Spleen (tissue), 11 donors: ENCODE data around the gene SLF1. TPM values are rescaled to one million over a fixed set of nuclear protein-coding genes. Genes with fewer than 3 reads are reported as not detected.

Source experiments
- DNase-seq: peaks from one replicate; pipeline ENCODE4 v3.0.0-alpha.2; 2020
- H3K27ac ChIP-seq, 8 donors: fragments of 200-600 bp; sonication (generic) in 7 of 8; 1 replicate in 4 of 8; 2 replicates in 4 of 8; pipeline versions ENCODE4 v1.5.0 to v1.8.0; 2016 to 2021; ENCODE audit warnings: inconsistent platforms in 4 of 8, mild to moderate bottlenecking in 4 of 8, moderate library complexity in 1 of 8
- H3K27me3 ChIP-seq, 7 donors: fragments of 200-600 bp; sonication (generic) in 6 of 7; replicated peaks in 1 of 7; 1 replicate in 4 of 7; 2 replicates in 3 of 7; pipeline versions ENCODE4 v1.5.0 to v1.8.0; 2016 to 2021; ENCODE audit warnings: inconsistent platforms in 3 of 7, mild to moderate bottlenecking in 1 of 7
- H3K36me3 ChIP-seq, 6 donors: fragments of 200-600 bp; sonication (generic) in 5 of 6; 1 replicate in 4 of 6; 2 replicates in 2 of 6; pipeline versions ENCODE4 v1.5.0 to v1.8.0; 2016 to 2021; ENCODE audit warnings: inconsistent platforms in 2 of 6
- H3K4me1 ChIP-seq, 6 donors: fragments of 200-600 bp; sonication (generic) in 5 of 6; 1 replicate in 3 of 6; 2 replicates in 3 of 6; pipeline versions ENCODE4 v1.5.0 to v1.8.0; 2016 to 2021; ENCODE audit warnings: inconsistent platforms in 3 of 6
- H3K4me3 ChIP-seq, 8 donors: fragments of 200-600 bp; sonication (generic) in 7 of 8; 1 replicate in 4 of 8; 2 replicates in 4 of 8; pipeline versions ENCODE4 v1.5.0 to v1.8.0; 2016 to 2021; ENCODE audit warnings: inconsistent platforms in 4 of 8, mild to moderate bottlenecking in 4 of 8, moderate library complexity in 2 of 8
- H3K9me3 ChIP-seq, 8 donors: fragments of 200-600 bp; sonication (generic) in 7 of 8; 1 replicate in 4 of 8; 2 replicates in 4 of 8; pipeline versions ENCODE4 v1.5.0 to v1.8.0; 2016 to 2021; ENCODE audit warnings: inconsistent platforms in 4 of 8
- POLR2A ChIP-seq, 3 donors: fragments of 450-650 bp; IDR thresholded peaks; one replicate each; pipeline ENCODE4 v1.5.1; 2017; ENCODE audit warnings: antibody characterized with exemption in 3 of 3, mild to moderate bottlenecking in 1 of 3
- POLR2AphosphoS5 ChIP-seq, 3 donors: sonication (generic); formaldehyde crosslinking; IDR thresholded peaks; one replicate each; pipeline ENCODE4 v1.5.1; 2017; ENCODE audit warnings: antibody characterized with exemption in 3 of 3
- WGBS, 5 donors: extraction: QIAGEN DNeasy Blood & Tissue Kit in 3 of 5; methylation state at CpG; one replicate each; pipeline versions ENCODE4 v1.1.5 to v1.1.7; 2013 to 2018; 5-methylcytosine and 5-hydroxymethylcytosine counted together
- intact Hi-C: fragments of 100-400 bp; cut with DNase I; formaldehyde crosslinking; loops from one replicate; pipeline ENCODE4 v1.15.0; 2023; ENCODE audit warnings: low total_unique reads
- polyA plus RNA-seq, 3 donors: library from polyadenylated mRNA; stranded (reverse); fragments of 200-250 nt; gene quantifications; one replicate each; pipeline ENCODE4 v1.2.1, GENCODE V29; 2013
- total RNA-seq, 7 donors: library from RNA; depleted of rRNA in 3 of 7; stranded (reverse); fragments of >200 nt in 3 of 7; fragmentation: NEBNext Ultra II Directional in 4 of 7; extraction: Animal tissue kit (Norgen Biotek cat#: 25700) in 4 of 7; gene quantifications; one replicate each; pipeline versions ENCODE4 v1.1.0 to v1.2.1, GENCODE V29; 2016 to 2021
- TF ChIP-seq, protein P1 (sequence below), 11 experiments: fragments of 200-600 bp in 7 of 11; fragments of 450-650 bp in 4 of 11; sonication (generic) in 4 of 11; IDR thresholded peaks in 8 of 11; conservative IDR thresholded peaks in 3 of 11; 1 replicate in 7 of 11; 2 replicates in 4 of 11; pipeline versions ENCODE4 v1.4.0 to v1.8.0; 2016 to 2021; ENCODE audit warnings: antibody characterized with exemption in 11 of 11, inconsistent platforms in 4 of 11, mild to moderate bottlenecking in 1 of 11
- donor health status: healthy with polysubstance abuse.
- donor health status: DM: no; HTN: no; CAD: no; lungs with moderate emphysema.
- donor health status: DM: no; HTN: no; CAD: no.
- donor health status: Bipolar disorder and iron deficiency.
- donor health status: healthy.
- donor health status: DM: no; HTN: no; CAD: no.
- donor health status: DM: yes; HTN: yes; CAD: no.

SLF1 gene
- total and polyA plus RNA-seq, 10 donors: 5.0 to 18.7 (median 9.9) TPM

DNA sequence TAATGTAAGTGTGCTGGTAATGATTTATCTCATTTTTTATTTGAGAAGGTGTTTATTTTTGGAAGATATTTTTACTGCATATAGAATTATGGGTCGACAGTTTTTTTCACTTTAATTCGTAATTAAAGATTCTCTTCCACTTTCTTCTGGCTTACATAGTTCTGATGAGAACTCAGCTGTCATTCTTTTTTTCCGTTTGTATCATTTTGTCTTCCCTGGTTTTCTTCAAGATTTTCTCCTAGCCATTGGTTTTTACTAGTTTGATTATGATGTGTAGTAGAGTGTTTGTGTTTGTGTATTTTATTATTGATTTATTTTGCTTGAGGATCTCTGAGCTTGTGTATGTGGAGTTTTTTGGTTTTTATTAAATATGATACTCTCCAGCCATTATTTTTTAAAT is 21.7 kb downstream of the SLF1 start:
- TF ChIP-seq, protein P1, sequence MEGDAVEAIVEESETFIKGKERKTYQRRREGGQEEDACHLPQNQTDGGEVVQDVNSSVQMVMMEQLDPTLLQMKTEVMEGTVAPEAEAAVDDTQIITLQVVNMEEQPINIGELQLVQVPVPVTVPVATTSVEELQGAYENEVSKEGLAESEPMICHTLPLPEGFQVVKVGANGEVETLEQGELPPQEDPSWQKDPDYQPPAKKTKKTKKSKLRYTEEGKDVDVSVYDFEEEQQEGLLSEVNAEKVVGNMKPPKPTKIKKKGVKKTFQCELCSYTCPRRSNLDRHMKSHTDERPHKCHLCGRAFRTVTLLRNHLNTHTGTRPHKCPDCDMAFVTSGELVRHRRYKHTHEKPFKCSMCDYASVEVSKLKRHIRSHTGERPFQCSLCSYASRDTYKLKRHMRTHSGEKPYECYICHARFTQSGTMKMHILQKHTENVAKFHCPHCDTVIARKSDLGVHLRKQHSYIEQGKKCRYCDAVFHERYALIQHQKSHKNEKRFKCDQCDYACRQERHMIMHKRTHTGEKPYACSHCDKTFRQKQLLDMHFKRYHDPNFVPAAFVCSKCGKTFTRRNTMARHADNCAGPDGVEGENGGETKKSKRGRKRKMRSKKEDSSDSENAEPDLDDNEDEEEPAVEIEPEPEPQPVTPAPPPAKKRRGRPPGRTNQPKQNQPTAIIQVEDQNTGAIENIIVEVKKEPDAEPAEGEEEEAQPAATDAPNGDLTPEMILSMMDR (IDR thresholded peaks at IDR 0.05 in 8 of 11, conservative IDR thresholded peaks at IDR 0.05 in 3 of 11): no peak
- no peak for TF ChIP-seq POLR2A (IDR thresholded peaks at IDR 0.05)
- TF ChIP-seq POLR2AphosphoS5 (IDR thresholded peaks at IDR 0.05): no peak
- 96 to 98% (median 97%) methylated on average over 3 of the region's 3 CpGs for WGBS, 5 donors
- no peaks in the 10 kb centered on the region for H3K27me3 ChIP-seq
- H3K4me3 ChIP-seq: no peak overlapping the region
- intact Hi-C loops: no loop called here
- peaks cover 0 to 58% (median 29%) of the 10 kb centered on the region in 8 donors for H3K9me3 ChIP-seq
- peaks cover 0 to 91% (median 6%) of the 10 kb centered on the region in 6 donors for H3K36me3 ChIP-seq
- H3K27ac ChIP-seq: no peak overlapping the region
- no peak for DNase-seq
- H3K4me1 ChIP-seq: no peaks in the 10 kb centered on the region

DNA sequence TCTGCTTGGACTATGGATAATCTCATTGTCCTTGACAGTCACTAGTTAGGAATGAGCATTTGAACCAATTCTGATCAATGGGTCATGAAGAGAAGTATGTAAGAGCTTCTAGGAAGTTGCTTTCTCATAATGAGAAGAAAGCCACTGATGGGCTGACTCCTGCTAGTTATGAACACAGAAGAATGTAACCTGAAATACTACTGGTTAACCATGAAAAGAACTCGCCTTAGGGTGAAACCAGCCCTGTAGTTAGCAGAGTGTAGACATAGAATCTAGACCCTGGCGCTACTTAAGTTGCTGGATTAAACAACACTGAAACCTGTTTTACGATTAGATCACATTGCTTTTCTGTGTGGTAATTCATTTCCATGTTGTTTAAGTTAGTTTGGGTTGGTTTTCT is 26.6 kb downstream of the SLF1 start:
- Histone ChIP-seq H3K27ac (no peak overlapping the region), H3K4me3 (no peak overlapping the region), H3K36me3 (peaks cover 0 to 85% (median 2%) of the 10 kb centered on the region in 6 donors), H3K27me3 (no peaks in the 10 kb centered on the region), H3K4me1 (no peaks in the 10 kb centered on the region), H3K9me3 (peaks cover 0 to 14% (median 10%) of the 10 kb centered on the region in 8 donors)
- WGBS, 5 donors: 93 to 98% (median 96%) methylated on average over 3 of the region's 3 CpGs
- intact Hi-C loops: no loop called here
- no peak for TF ChIP-seq POLR2A (IDR thresholded peaks at IDR 0.05)
- no peak for TF ChIP-seq POLR2AphosphoS5 (IDR thresholded peaks at IDR 0.05)
- TF ChIP-seq, protein P1 (IDR thresholded peaks at IDR 0.05 in 8 of 11, conservative IDR thresholded peaks at IDR 0.05 in 3 of 11): no peak
- no peak for DNase-seq

DNA sequence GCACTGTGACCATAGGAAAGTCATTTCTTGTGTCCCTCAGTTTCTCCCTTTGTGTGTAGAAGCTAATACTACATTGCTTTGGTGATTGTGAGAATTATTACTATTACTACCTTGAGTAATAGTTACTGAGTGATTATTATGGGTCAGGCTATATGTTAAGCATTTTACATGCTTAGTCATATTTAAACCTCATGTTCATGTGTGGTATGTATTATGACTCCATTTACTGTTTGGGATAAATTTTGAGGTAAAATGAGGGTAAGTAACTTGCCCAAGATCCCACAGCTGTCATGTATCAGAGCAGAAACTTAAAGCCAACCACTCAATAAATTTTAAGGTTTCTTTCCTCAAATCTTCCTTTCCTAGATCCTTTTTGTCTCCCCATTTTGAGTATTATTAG is 28.3 kb downstream of the SLF1 start:
- TF ChIP-seq, protein P1 (IDR thresholded peaks at IDR 0.05 in 8 of 11, conservative IDR thresholded peaks at IDR 0.05 in 3 of 11): no peak
- no peak for TF ChIP-seq POLR2A (IDR thresholded peaks at IDR 0.05)
- no peak for TF ChIP-seq POLR2AphosphoS5 (IDR thresholded peaks at IDR 0.05)
- H3K9me3 ChIP-seq: no peaks in the 10 kb centered on the region
- intact Hi-C loops: no loop called here
- no peaks in the 10 kb centered on the region for H3K27me3 ChIP-seq
- no peak overlapping the region for H3K27ac ChIP-seq
- DNase-seq: no peak
- H3K36me3 ChIP-seq: peaks cover 0 to 77% (median 2%) of the 10 kb centered on the region in 6 donors
- H3K4me3 ChIP-seq: no peak overlapping the region
- H3K4me1 ChIP-seq: no peaks in the 10 kb centered on the region

DNA sequence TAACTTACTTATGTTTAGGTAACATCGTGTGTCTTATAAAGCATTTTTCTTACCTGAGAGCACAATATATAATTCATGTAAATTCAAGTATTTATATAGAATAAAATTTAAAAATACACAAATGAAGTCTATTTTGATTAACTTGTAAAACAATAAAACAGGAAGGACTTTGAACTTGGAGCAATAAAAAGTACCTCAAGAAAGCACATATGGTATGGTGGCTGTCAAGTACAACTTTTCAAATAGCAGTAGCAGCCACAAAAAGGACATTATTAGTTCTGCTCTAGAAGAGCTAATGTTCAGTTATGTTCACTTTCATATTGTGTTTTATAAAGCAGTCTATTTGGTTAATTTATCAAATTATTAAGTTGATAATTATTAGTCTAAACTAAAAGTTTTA is 31.4 kb downstream of the SLF1 start:
- H3K27me3 ChIP-seq: no peaks in the 10 kb centered on the region
- DNase-seq: no peak
- H3K27ac ChIP-seq: no peak overlapping the region
- no peaks in the 10 kb centered on the region for H3K4me1 ChIP-seq
- intact Hi-C loops: no loop called here
- peaks cover 0 to 88% (median 13%) of the 10 kb centered on the region in 6 donors for H3K36me3 ChIP-seq
- no peak overlapping the region for H3K4me3 ChIP-seq
- TF ChIP-seq POLR2A (IDR thresholded peaks at IDR 0.05) (no peak), POLR2AphosphoS5 (IDR thresholded peaks at IDR 0.05) (no peak)
- TF ChIP-seq, protein P1 (IDR thresholded peaks at IDR 0.05 in 8 of 11, conservative IDR thresholded peaks at IDR 0.05 in 3 of 11): no peak
- 97 to 100% (median 98%) methylated on average over 1 of the region's 1 CpG for WGBS, 5 donors
- peaks cover 0 to 11% (median 3%) of the 10 kb centered on the region in 8 donors for H3K9me3 ChIP-seq
